Measurements from ENCODE around the gene ZNF597.

ZNF597 gene, protein sequence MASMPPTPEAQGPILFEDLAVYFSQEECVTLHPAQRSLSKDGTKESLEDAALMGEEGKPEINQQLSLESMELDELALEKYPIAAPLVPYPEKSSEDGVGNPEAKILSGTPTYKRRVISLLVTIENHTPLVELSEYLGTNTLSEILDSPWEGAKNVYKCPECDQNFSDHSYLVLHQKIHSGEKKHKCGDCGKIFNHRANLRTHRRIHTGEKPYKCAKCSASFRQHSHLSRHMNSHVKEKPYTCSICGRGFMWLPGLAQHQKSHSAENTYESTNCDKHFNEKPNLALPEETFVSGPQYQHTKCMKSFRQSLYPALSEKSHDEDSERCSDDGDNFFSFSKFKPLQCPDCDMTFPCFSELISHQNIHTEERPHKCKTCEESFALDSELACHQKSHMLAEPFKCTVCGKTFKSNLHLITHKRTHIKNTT

DNA sequence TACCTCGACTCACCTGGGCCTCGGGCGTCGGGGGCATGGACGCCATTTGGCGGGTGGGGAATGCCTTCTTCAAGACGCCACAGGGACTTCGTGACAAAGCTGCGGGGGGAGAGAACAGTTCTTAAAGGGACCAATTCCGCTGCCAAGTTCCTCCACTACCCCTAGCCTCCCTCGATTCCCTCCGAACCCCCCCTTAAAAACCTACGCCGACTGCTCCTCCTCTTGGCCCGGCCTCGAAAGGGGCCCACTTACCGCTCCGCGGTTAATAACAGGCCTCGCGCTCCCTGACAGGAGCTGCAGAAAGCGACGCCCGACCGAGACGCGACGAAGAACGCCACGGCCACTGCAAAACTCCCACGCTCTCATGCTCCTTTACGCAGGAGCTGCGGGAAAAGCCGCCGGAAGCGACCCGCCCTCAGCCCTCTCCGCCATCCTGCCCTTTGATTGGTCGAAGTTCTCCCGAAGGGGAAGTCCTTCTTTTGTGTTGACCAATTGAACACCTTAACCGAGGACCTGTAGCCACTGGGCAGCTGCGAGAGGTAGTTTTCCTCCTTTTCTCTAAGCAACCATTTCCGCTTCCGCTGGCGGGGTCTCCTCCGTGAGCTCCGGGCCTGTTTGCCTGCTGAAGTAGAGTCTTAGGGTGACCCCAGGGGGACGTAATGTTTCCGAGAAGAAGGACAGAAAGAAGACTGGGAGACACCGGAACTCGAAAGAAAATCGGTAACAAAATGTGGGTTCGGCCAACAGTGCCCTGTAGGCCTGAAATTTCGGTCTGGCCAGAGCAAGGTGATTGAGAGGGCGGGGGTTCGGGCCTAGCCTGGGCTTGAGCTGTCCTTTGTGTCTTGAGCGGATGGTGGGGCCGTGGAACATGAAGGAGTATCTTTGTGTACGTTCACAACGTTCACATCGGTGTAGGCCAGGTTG, at the start of gene ZNF597, which contains the start of gene NAA60:
ZNF597 (minus strand) TSS at position 397 of the 924 bp plus-strand sequence; CDS start at position 46, 351 bp downstream.
NAA60 (plus strand) TSS at position 573 of the 924 bp plus-strand sequence. CDS start 32,548 bp downstream, outside the sequence.
- peak; percentile 29 to 62 for DNase-seq (ENCODE audit: low read depth in 2 of 2, low spot score in 1 of 2)

- DNase-seq (ENCODE audit: low read depth in 2 of 2, low spot score in 1 of 2) = no peak
Measured at GRCh38 chr16:3492356-3492755, 49.1 kb upstream of the ZNF597 start.

GRCh38 chr16:3490911-3491629, 47.8 kb upstream of the ZNF597 start:
- DNase-seq (ENCODE audit: low read depth in 2 of 2, low spot score in 1 of 2) = no peak

- no peak for DNase-seq (ENCODE audit: low read depth in 2 of 2, low spot score in 1 of 2)
Measured at GRCh38 chr16:3488801-3489200, 45.5 kb upstream of the ZNF597 start.

- DNase-seq (ENCODE audit: low read depth in 2 of 2, low spot score in 1 of 2) = no peak
Measured at GRCh38 chr16:3487521-3488410, 44.5 kb upstream of the ZNF597 start.

DNA sequence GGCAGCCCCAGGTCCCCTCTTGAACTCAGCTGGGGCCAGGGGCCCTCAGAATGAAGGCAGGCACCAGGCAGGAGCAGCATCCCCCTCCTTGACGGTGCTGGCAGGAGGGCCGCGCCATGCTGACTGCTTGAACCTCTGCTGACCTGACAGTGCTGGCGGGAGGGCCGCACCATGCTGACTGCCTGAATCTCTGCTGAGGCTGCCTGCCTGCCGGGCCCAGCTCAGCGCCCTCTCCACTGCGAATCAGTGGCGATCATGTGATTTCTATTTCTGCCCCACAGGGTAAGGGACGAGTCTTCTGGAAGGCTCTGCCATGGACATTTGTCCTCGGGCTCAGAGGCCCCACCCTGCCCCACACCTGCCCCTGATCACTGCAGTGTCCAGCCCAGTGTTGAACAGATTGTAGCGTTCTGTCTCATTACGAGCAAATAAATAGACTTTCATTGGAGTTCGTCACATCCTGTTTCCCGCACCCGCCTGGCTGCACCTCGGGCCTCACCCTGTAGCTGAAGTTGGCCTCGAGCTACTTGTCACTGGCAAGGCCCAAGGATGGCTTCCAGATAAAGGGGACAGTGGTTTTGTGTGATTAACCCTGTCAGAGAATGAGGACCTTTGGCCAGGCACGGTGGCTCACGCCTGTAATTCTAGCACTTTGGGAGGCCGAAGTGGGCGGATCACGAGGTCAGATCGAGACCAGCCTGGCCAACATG, 43.4 kb upstream of the ZNF597 start:
- DNase-seq (ENCODE audit: low read depth in 2 of 2, low spot score in 1 of 2) = no peak

DNA sequence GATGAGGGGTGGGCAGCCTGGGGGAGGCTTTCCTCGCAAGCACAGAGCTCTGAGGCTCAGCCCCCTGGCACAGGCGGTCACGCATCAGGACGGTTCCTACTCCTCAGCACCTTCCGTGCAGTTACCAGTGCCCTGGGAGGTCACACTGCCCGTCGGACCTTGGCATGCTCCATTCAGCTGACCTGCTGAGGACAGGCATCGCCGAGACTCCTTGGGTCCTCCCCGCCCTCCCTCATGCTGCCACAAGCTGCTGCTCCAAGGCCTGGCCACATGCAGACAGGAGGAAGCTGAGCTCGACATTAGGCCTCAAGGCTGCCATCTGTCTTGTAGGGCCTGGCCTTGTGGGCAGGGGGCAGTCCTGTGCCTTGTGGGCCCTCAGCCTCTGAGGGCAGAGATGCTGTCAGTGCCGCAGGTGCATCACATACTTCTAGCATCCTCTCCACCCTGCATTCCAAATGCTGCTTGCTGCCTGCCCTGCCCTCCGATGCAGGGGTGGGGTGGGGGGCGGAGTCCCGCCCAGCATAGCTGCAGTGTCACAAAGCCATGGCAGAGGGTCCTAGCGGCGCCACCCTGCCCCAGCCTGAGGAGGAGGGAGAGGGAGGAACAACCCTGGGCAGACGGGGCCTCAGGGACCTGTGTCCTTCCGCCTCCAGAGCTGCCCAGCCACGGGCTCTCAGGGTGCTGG, 42.7 kb upstream of the ZNF597 start:
- DNase-seq (ENCODE audit: low read depth in 2 of 2, low spot score in 1 of 2) = no peak

DNA sequence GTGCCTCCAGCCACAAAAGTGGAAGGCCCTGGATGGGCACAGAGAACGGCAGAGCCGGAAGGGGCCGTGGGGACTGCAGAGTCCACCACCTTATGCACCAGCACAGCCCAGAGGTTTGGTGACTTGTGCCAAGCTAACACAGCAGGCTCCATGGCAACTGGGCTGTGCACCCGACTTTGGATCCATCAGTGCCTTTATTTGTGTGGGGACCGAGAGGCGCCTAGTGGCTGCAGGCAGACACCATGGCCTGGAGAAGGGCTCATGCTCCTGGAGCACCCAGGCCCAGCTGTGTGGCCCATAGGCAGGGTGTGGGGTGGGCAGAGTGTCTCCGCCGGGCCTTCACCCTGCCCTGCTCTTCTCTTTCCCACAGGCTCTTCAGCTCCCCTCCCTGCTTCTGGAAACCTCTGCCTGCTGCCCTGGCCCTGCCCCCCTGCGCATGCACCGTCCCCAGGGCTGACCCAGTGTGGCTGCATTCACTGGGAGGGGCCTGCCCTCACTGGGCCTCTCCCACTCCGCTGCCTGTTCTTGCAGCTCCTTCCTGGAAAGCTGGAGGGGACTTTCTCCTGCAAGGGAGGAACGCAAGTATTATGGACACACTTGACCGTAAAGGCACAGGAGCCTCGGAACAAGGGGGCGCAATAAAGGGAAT, 41.9 kb upstream of the ZNF597 start:
- no peak for DNase-seq (ENCODE audit: low read depth in 2 of 2, low spot score in 1 of 2)

- DNase-seq (ENCODE audit: low read depth in 2 of 2, low spot score in 1 of 2) = no peak
Measured at GRCh38 chr16:3484318-3485096, 41.2 kb upstream of the ZNF597 start.

DNA sequence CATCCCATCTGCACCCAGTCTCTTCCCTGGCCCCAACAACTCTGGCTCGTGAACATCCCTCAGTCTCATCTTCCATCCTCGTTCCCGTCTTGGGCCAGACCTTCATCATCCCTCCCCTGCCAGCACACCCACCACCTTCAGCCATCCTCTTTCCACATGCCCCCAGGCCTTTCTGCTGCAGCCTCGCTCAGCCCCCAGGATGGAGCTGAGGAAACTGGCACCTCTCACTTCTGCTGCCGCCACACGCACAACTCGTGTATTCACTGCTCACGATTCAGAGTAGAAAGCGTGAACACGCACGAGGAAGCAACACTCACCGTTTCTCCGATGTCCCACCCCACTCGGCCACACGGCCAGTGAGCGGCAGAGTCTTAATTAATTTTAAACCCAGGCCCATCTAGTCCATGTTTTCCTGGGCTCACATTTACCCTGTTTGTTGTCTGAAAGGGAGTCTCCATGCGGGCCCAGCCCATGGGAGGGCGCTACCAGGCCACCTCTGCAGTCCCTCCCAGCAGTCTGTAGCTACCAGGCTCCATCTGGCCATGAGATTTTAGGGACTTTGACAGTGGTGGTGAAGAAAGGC, 39.4 kb upstream of the ZNF597 start:
- no peak for DNase-seq (ENCODE audit: low read depth in 2 of 2, low spot score in 1 of 2)

GRCh38 chr16:3481696-3482658, 38.7 kb upstream of the ZNF597 start:
- DNase-seq (ENCODE audit: low read depth in 2 of 2, low spot score in 1 of 2) = no peak

GRCh38 chr16:3480901-3481695, 37.8 kb upstream of the ZNF597 start:
- no peak for DNase-seq (ENCODE audit: low read depth in 2 of 2, low spot score in 1 of 2)

DNA sequence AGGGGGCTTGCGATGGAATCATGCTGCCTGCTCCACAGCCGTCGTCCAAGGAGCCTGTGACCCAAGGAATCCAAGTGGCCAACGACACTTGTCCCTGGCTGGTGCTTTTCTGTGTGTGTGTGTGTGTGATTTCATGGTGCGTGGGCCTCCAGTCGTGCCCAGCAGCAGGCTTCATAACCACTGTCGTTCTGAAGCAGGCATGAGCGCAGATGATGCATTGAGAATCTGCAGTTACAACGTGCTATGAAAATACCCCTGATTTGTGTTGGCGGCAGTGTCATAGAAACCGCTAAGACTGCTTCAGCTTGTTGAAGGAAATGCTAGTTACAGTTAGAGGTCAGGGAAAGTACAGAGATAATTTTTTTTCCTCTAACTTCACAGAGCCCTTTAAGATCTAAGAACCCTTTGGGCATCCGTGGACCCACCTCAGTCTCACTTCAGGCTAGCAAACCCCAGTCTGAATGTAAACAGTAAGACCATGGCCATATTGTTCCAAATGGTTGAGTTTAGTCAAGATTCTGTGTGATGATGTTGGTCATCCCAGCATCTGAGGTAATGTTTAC, 36.4 kb upstream of the ZNF597 start:
- no peak for DNase-seq (ENCODE audit: low read depth in 2 of 2, low spot score in 1 of 2)

- no peak for DNase-seq (ENCODE audit: low read depth in 2 of 2, low spot score in 1 of 2)
Measured at GRCh38 chr16:3478242-3478925, 35.1 kb upstream of the ZNF597 start.
